GM12891 (cell line): ENCODE results near the gene TBC1D4.

Experiments
- DNase-seq: peaks from one replicate; pipeline ENCODE4 v3.0.0; 2011; ENCODE audit warnings: low spot score; ENCODE audit not compliant: insufficient read length
- FAIRE-seq: peaks from 2 replicates; lab custom pipeline; 2011; peaks lifted over from hg19 to GRCh38; lab: Jason Lieb, UNC
- PAX5 ChIP-seq: IDR thresholded peaks from 2 replicates; pipeline ENCODE4 v1.6.1; 2011; ENCODE audit warnings: low read length, moderate library complexity, mild to moderate bottlenecking; ENCODE audit not compliant: insufficient read depth, severe bottlenecking
- POLR2A ChIP-seq: IDR thresholded peaks from 2 replicates; pipeline ENCODE4 v1.6.1; 2011; ENCODE audit warnings: low read depth, low read length, control low read depth
- POLR2AphosphoS5 ChIP-seq: IDR thresholded peaks from 2 replicates; pipeline ENCODE4 v1.6.1; 2011; ENCODE audit warnings: low read depth, low read length, control low read depth
- POU2F2 ChIP-seq: IDR thresholded peaks from 2 replicates; pipeline ENCODE4 v1.6.1; 2011; ENCODE audit warnings: low read depth, mild to moderate bottlenecking, control low read depth, low read length, moderate library complexity
- SPI1 ChIP-seq: IDR thresholded peaks from 2 replicates; pipeline ENCODE4 v1.6.1; 2011; ENCODE audit warnings: low read depth, low read length, control low read depth
- TAF1 ChIP-seq: IDR thresholded peaks from 2 replicates; pipeline ENCODE4 v1.6.1; 2011; ENCODE audit warnings: low read depth, low read length, control low read depth

The TBC1D4 gene

DNA sequence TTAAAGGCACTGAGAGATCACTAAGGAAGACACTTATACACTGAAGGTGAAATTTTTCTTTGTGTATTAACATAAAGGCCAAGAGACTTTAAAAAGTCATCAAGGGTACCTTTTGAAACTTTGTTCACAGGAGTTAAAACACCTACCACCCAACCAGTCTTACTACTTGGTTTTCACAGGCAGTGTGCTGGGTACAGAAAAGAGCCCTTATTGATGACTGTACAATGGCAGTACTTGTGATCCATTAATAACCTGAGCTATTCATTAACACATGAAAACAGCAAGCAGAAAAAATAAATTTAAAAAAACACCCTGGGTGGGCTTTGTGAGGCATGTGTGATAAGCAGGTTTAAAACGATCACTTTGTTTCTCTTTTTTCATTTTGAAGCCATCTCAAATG is 148.9 kb downstream of the TBC1D4 start:
- TF ChIP-seq POLR2AphosphoS5 (no peak), POLR2A (no peak), TAF1 (no peak), POU2F2 (no peak), PAX5 (no peak), SPI1 (no peak)
- DNase-seq = no peak
- FAIRE-seq = no peak

DNA sequence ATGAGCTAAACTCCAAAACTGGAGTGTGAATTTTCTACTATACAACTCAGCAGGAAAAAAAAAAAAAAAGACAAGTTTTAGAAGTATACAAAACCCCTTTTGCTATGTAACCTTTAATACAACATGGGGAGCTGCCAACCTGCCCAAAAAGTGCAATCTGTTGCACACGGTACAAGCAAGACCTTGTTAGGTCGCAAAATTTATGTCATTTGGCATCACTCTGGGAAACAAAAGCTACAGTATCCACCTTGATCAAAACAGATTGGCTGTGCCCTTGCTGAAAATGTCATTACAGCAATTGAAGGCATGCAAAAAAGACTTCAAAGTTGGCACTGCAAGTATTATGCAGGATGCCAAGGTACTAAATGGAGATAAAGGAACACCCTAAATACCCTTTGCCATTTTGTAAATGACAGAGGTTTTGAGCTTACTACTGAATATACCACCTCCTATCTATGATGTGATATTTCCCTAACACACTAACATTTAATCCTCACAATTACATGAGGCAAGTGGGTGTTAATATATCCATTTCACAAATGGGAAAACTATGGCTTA is 150.1 kb downstream of the TBC1D4 start:
- FAIRE-seq = no peak
- no peak for TF ChIP-seq TAF1
- no peak for TF ChIP-seq POLR2AphosphoS5
- no peak for TF ChIP-seq POU2F2
- no peak for TF ChIP-seq SPI1
- no peak for TF ChIP-seq PAX5
- no peak for TF ChIP-seq POLR2A

DNA sequence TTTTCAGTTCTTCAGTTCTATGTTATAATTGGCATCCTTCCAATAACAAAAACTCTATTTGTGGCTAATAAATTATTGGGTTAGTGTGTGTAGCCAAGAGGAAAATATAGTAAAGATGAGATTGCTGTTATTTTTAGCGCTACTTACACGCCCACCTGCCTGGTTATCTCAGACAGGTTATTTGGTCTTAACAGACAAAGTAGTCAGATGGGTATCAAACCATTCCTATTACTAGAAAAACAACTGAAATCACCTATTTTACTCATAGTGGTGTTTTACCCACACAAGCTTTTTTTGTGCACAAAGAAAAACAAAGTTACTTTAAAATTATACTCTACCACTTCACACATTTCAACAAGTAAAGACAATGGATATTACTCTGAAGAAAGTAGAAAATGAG is 151.2 kb downstream of the TBC1D4 start:
- FAIRE-seq = no peak

More for the DNA sequence above, 150.1 kb downstream of the TBC1D4 start:
- DNase-seq = no peak

DNA sequence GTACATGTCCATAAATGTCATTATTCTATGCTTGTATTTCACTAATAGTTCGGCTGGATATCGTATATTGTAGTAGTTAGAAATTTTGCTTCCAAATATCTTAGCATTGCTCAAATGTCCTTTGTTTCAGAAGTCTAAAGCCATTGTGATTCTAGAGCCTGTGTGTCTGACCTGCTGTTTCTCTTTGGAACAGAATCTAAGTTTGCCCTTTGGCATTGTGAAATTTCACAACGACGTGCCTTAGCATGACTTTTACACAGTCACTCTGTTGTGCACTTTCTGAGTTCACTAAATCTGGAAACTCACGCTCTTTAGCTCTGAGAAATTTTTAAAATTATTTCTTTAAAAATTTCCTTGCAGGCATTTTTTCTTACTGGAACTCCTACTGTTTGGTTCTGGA is 152.2 kb downstream of the TBC1D4 start:
- FAIRE-seq (no peak), DNase-seq (no peak)
- TF ChIP-seq TAF1 (no peak), POLR2AphosphoS5 (no peak), POLR2A (no peak), POU2F2 (no peak), PAX5 (no peak), SPI1 (no peak)

More for the DNA sequence above, 151.2 kb downstream of the TBC1D4 start:
- DNase-seq = no peak
- TF ChIP-seq POLR2A (no peak), PAX5 (no peak), SPI1 (no peak), TAF1 (no peak), POU2F2 (no peak), POLR2AphosphoS5 (no peak)

DNA sequence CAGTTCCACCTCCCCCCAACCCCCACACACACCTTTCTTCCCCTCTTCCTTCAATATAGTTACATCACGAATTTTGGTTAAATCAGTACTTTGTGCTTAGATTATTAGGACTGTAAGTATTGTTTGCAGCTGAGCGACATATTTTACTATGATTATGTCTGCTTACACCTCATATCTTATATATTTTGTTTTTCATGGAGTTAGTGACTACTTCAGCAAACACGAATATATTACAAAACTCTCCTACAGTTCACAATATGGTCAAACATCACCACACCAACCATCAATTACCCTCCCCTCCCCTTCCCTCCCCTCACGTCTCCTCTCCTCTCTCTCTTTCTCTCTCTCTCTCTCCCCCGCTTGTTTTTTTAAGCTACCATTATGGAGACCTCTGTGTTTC is 152.9 kb downstream of the TBC1D4 start:
- no peak for DNase-seq
- FAIRE-seq = no peak
- no peak for TF ChIP-seq POLR2A
- TF ChIP-seq PAX5 = no peak
- TF ChIP-seq TAF1 = no peak
- TF ChIP-seq POU2F2 = no peak
- TF ChIP-seq POLR2AphosphoS5 = no peak
- TF ChIP-seq SPI1 = no peak

DNA sequence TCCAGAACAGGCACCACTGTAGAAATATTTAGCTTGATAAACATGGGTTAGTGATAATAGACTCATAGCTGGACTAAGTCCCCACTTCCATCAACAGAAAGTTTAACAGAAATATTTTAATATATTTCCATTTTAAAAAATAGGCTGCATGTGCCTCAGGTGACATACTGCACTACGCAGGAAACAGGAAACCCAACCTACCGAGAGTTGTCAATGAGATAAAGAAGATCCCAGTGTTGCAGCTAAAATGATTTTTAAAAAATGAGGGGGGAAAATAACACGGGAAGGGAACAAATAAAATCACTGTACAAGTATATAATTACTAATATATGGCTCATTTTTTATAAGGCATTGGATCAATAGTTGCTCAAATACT is 154.8 kb downstream of the TBC1D4 start:
- TF ChIP-seq TAF1 = no peak
- TF ChIP-seq POLR2A = no peak
- no peak for TF ChIP-seq POU2F2
- no peak for TF ChIP-seq SPI1
- TF ChIP-seq POLR2AphosphoS5 = no peak
- no peak for TF ChIP-seq PAX5
- FAIRE-seq = no peak
- no peak for DNase-seq

DNA sequence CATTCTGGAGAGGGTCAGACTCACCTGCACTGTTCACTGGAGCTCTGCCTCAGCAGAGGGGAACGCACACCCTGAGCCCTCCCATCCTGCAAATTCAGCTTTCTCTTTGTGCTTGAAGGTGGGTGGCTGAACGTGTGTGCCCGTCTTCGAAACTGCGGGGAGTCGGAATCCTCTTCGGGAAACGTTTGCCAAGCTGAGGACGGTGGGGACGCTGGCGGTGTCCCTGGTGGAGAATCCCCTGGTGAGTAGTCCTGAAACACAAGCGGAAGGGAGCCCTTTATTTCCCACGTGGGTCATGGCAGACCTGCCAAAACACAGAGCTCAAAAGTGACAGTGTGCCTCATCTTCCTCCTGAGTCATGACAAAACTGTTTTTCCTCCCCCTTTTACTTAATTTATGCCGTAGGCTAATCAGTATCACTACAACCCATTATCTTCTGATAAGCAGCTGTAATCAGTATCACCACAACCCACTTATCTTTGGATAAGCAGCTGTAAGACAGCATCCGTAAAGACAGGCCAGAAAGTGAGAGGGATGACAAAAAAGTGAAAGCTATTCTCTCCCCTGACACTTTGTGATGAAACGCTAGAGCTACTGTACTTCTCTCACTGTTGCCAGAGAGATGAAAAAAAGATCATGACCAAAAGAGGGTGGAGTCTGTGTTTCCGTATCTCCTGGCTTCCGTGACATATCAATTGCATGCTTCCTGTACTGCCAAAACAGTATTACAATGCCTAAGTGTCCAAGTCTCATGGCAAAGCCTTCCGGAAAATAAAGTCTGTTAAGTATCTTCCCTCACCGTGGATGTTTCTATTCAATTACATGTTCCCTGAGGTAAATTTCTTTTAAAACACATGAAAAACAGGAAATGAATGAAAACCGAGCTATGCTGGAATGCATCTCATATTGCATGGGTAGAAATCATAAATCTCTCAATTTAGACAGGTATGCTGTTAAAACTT is 155.5 kb downstream of the TBC1D4 start:
- peak; percentile 78 for FAIRE-seq
- DNase-seq = peak; percentile 20
- TF ChIP-seq SPI1 = no peak
- no peak for TF ChIP-seq TAF1
- TF ChIP-seq POLR2AphosphoS5 = no peak
- no peak for TF ChIP-seq PAX5
- TF ChIP-seq POU2F2 = no peak
- no peak for TF ChIP-seq POLR2A

DNA sequence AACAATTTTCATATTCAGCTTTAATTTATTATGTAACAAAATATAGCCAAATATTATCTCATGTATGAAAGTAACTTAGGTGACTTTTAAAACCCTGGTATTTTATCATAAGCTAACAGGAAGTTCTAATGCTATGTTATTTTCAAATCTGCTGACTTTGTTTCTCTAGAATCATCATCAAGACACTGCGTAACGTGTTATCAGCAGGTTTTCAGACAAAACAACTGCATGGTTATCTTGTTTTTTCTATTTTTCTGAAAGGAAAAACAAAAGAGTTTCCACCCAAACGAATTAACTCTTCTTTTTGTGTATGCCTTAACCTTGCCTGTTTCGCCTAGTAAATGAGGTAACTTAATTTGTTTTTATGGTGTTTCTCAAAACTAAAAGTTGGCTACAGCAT is 156.3 kb downstream of the TBC1D4 start:
- FAIRE-seq = peak; percentile 67
- no peak for DNase-seq
- no peak for TF ChIP-seq POU2F2

DNA sequence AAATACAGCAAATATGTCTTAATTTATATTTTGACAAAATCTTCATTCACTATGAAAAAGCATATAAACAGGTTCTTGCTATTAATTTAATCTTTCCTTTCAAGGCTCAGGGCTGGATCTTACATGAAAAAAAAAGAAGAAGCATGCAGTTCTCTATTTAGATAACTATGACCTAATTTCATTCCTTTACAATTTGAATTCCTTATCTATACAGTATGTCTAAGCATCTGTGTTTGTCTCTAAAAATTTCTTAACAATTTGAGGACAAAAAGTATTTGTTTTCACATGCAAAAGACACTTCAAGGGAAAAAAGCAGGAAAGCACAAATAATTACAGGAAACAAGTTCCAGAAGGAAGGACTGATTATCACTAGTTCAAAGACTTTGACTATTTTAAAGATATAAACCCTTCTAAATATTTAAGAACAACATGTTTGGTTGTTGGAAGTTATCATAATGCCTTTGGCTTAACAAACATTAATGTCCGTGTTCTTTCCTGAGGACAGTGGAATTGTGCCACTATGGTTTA is 157.5 kb downstream of the TBC1D4 start:
- FAIRE-seq (no peak), DNase-seq (no peak)
- no peak for TF ChIP-seq POLR2AphosphoS5
- no peak for TF ChIP-seq POLR2A
- TF ChIP-seq TAF1 = no peak
- no peak for TF ChIP-seq PAX5
- no peak for TF ChIP-seq SPI1
- TF ChIP-seq POU2F2 = no peak

DNA sequence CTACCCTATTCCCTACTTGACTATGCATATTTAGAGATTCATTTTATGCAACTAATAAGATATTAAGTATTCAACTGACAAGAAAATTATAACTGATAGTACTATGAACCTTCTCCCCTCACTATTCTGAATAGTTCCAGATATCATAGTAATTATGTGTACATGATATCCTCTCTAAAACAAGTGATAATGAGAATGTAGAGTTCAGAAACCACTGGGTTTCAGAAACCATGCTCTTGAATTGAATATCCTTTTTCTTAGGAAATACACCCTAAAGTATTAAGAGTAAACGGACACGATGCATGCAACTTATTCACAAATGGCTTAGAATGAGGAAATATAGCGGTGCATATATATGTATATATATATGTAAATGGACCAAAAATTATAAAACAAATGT is 160.9 kb downstream of the TBC1D4 start:
- DNase-seq = no peak
- FAIRE-seq = no peak
- TF ChIP-seq POU2F2 (no peak), TAF1 (no peak), POLR2A (no peak), SPI1 (no peak), POLR2AphosphoS5 (no peak), PAX5 (no peak)
